ENCODE data around the gene SUMF1.

Gene SUMF1

DNA sequence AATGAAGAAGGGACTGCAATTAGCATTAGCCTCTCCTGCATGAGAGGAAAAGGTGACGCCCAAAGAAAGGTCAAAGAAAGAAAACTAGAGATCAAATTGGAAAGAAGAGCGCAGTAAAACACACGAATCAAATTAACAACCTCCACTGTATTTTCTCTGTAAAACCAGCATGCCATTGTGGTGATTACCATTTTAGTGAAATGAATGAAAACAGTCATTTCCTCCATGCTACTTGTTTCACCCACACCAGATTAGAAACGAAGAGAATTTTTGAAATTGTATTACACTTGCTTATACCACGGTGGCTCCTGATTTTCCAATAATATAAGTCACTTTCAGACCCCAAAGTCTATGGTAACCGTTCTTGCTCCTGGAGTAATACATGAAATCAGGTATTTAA, 71.6 kb downstream of the SUMF1 start:
- H3K4me3 ChIP-seq (ENCODE audit: low read depth, low read length): no peak overlapping the region
- no peak overlapping the region for H2BK5ac ChIP-seq (ENCODE audit: low read depth, low read length, poor library complexity)
- H2BK120ac ChIP-seq (ENCODE audit: insufficient read depth, low read length, poor library complexity): no peak overlapping the region
- H3K79me1 ChIP-seq (ENCODE audit: low read length): no peaks in the 10 kb centered on the region
- H3K27me3 ChIP-seq (ENCODE audit: insufficient read depth, low read length): no peaks in the 10 kb centered on the region
- no peak overlapping the region for H4K12ac ChIP-seq (ENCODE audit: low read depth, low read length)
- no CpG with 5 or more reads among the region's 6 CpGs for WGBS (ENCODE audit: extremely low coverage, insufficient coverage, insufficient read length)
- no peak overlapping the region for H3K18ac ChIP-seq (ENCODE audit: low read length)
- H3K23ac ChIP-seq (ENCODE audit: low read length): no peak overlapping the region
- no peak overlapping the region for H2AK5ac ChIP-seq (ENCODE audit: low read length)
- H3K14ac ChIP-seq (ENCODE audit: low read length): no peak overlapping the region
- H2AFZ ChIP-seq (ENCODE audit: insufficient read depth, low read length, poor library complexity): no peak overlapping the region
- no peak overlapping the region for H3K4me2 ChIP-seq (ENCODE audit: low read length)
- no peak overlapping the region for H3K27ac ChIP-seq (ENCODE audit: low read depth, low read length)
- DNase-seq: no peak
- no peak overlapping the region for H4K91ac ChIP-seq (ENCODE audit: low read depth, low read length)
- peaks cover 0 to 1% of the 10 kb centered on the region in 2 experiments for H3K36me3 ChIP-seq (ENCODE audit: control insufficient read depth in 1 of 2, insufficient read depth in 2 of 2, low read length in 2 of 2)
- no peak overlapping the region for H3K4ac ChIP-seq (ENCODE audit: low read depth, low read length)
- H4K8ac ChIP-seq (ENCODE audit: low read depth, low read length): no peak overlapping the region
- no peak overlapping the region for H2BK12ac ChIP-seq (ENCODE audit: low read length)
- no peaks in the 10 kb centered on the region for H3K79me2 ChIP-seq (ENCODE audit: control insufficient read depth, insufficient read depth, low read length, poor library complexity)
- H3K4me1 ChIP-seq (ENCODE audit: control insufficient read depth in 1 of 2, insufficient read depth in 2 of 2, low read length in 2 of 2): no peaks in the 10 kb centered on the region
- H3K9me3 ChIP-seq (ENCODE audit: insufficient read depth, low read depth, low read length): no peaks in the 10 kb centered on the region
- H3K9ac ChIP-seq (ENCODE audit: low read length): no peak overlapping the region

DNA sequence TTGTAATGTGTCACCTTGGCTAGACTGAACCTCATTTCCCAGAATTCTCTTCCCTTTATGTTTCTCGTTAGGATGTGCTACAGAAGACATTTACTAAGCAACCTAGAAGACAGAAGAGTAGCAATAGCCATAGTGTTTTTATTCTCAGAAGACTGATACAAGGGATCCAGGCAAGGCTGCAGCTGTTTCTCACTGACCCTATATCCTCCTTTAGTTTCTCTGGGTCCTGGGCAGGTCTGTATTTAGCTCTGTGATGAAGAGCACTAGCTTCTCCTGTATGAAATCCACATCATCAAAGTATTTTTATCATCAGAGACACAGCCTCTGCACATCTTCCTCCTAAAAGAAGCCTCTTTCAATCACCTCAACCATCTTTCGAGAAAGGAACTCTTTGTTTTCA, 72.5 kb downstream of the SUMF1 start:
- H3K27ac ChIP-seq (ENCODE audit: low read depth, low read length): no peak overlapping the region

DNA sequence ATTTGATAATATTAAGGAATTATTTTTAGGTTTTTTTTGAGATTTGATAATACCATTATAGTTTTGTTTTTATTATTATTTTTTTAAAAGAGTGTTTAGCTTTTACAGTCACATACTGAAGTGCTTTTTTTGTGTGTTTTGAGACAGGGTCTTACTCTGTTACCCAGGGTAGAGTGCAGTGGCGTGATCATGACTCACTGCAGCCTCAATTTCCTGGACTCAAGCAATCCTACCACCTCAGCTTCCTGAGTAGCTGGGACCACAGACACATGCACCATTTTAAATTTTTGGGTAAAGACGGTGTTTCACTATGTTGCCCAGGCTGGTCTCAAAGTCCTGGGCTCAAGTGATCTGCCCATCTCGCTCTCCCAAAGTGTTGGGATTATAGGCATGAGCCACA, 73.0 kb downstream of the SUMF1 start:
- H3K27me3 ChIP-seq (ENCODE audit: insufficient read depth, low read length): no peaks in the 10 kb centered on the region
- H3K4me2 ChIP-seq (ENCODE audit: low read length): no peak overlapping the region
- H3K23ac ChIP-seq (ENCODE audit: low read length): no peak overlapping the region
- no peak overlapping the region for H2AK5ac ChIP-seq (ENCODE audit: low read length)
- H3K9ac ChIP-seq (ENCODE audit: low read length): no peak overlapping the region
- H3K14ac ChIP-seq (ENCODE audit: low read length): no peak overlapping the region
- no peak overlapping the region for H3K4ac ChIP-seq (ENCODE audit: low read depth, low read length)
- H2BK120ac ChIP-seq (ENCODE audit: insufficient read depth, low read length, poor library complexity): no peak overlapping the region
- H3K9me3 ChIP-seq (ENCODE audit: insufficient read depth, low read depth, low read length): no peaks in the 10 kb centered on the region
- no peak overlapping the region for H3K4me3 ChIP-seq (ENCODE audit: low read depth, low read length)
- no peak overlapping the region for H3K27ac ChIP-seq (ENCODE audit: low read depth, low read length)
- H3K18ac ChIP-seq (ENCODE audit: low read length): no peak overlapping the region
- no CpG with 5 or more reads among the region's 3 CpGs for WGBS (ENCODE audit: extremely low coverage, insufficient coverage, insufficient read length)
- DNase-seq: no peak
- H2BK5ac ChIP-seq (ENCODE audit: low read depth, low read length, poor library complexity): no peak overlapping the region
- H4K12ac ChIP-seq (ENCODE audit: low read depth, low read length): no peak overlapping the region
- no peaks in the 10 kb centered on the region for H3K36me3 ChIP-seq (ENCODE audit: control insufficient read depth in 1 of 2, insufficient read depth in 2 of 2, low read length in 2 of 2)
- no peaks in the 10 kb centered on the region for H3K79me2 ChIP-seq (ENCODE audit: control insufficient read depth, insufficient read depth, low read length, poor library complexity)
- H3K4me1 ChIP-seq (ENCODE audit: control insufficient read depth in 1 of 2, insufficient read depth in 2 of 2, low read length in 2 of 2): no peaks in the 10 kb centered on the region
- no peak overlapping the region for H4K91ac ChIP-seq (ENCODE audit: low read depth, low read length)
- no peak overlapping the region for H2AFZ ChIP-seq (ENCODE audit: insufficient read depth, low read length, poor library complexity)
- no peak overlapping the region for H2BK12ac ChIP-seq (ENCODE audit: low read length)
- H4K8ac ChIP-seq (ENCODE audit: low read depth, low read length): no peak overlapping the region
- H3K79me1 ChIP-seq (ENCODE audit: low read length): no peaks in the 10 kb centered on the region

More for the DNA sequence above, 72.5 kb downstream of the SUMF1 start:
- H3K23ac ChIP-seq (ENCODE audit: low read length): no peak overlapping the region
- no peak overlapping the region for H3K4ac ChIP-seq (ENCODE audit: low read depth, low read length)
- H3K14ac ChIP-seq (ENCODE audit: low read length): no peak overlapping the region
- H3K4me3 ChIP-seq (ENCODE audit: low read depth, low read length): no peak overlapping the region
- no peak overlapping the region for H4K91ac ChIP-seq (ENCODE audit: low read depth, low read length)
- no peaks in the 10 kb centered on the region for H3K79me2 ChIP-seq (ENCODE audit: control insufficient read depth, insufficient read depth, low read length, poor library complexity)
- H3K4me1 ChIP-seq (ENCODE audit: control insufficient read depth in 1 of 2, insufficient read depth in 2 of 2, low read length in 2 of 2): no peaks in the 10 kb centered on the region
- no peaks in the 10 kb centered on the region for H3K9me3 ChIP-seq (ENCODE audit: insufficient read depth, low read depth, low read length)
- no peak overlapping the region for H4K8ac ChIP-seq (ENCODE audit: low read depth, low read length)
- H3K18ac ChIP-seq (ENCODE audit: low read length): no peak overlapping the region
- H2BK12ac ChIP-seq (ENCODE audit: low read length): no peak overlapping the region
- no peak for DNase-seq
- H3K27me3 ChIP-seq (ENCODE audit: insufficient read depth, low read length): no peaks in the 10 kb centered on the region
- H2BK5ac ChIP-seq (ENCODE audit: low read depth, low read length, poor library complexity): no peak overlapping the region
- no peak overlapping the region for H3K4me2 ChIP-seq (ENCODE audit: low read length)
- H3K79me1 ChIP-seq (ENCODE audit: low read length): no peaks in the 10 kb centered on the region
- no peak overlapping the region for H2AFZ ChIP-seq (ENCODE audit: insufficient read depth, low read length, poor library complexity)
- H3K36me3 ChIP-seq (ENCODE audit: control insufficient read depth in 1 of 2, insufficient read depth in 2 of 2, low read length in 2 of 2): peaks cover 0 to 1% of the 10 kb centered on the region in 2 experiments
- H2BK120ac ChIP-seq (ENCODE audit: insufficient read depth, low read length, poor library complexity): no peak overlapping the region
- H2AK5ac ChIP-seq (ENCODE audit: low read length): no peak overlapping the region
- H3K9ac ChIP-seq (ENCODE audit: low read length): no peak overlapping the region
- no CpG with 5 or more reads among the region's 2 CpGs for WGBS (ENCODE audit: extremely low coverage, insufficient coverage, insufficient read length)
- no peak overlapping the region for H4K12ac ChIP-seq (ENCODE audit: low read depth, low read length)

DNA sequence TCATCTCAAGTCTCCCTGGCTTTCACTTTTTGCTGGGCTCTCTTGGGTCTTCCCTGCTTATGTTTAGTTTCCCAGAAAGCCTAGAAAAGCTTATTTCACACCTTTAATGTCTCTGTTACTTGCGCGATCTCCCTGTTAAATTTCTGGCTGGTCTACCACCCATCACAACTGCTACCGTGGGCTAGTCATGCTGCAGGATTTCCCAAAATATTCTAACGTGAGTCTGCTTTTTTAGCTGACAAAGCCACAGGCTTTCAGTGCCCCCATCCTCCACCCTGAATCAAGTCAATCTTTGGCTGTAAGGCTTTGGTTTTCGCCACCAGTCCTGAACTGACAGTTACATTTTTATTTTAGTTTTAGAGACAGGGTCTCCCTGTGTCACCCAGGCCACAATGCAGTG, 74.1 kb downstream of the SUMF1 start:
- H3K27me3 ChIP-seq (ENCODE audit: insufficient read depth, low read length): no peaks in the 10 kb centered on the region
- DNase-seq: no peak
- no peak overlapping the region for H3K4ac ChIP-seq (ENCODE audit: low read depth, low read length)
- H4K91ac ChIP-seq (ENCODE audit: low read depth, low read length): no peak overlapping the region
- H2BK120ac ChIP-seq (ENCODE audit: insufficient read depth, low read length, poor library complexity): no peak overlapping the region
- H4K12ac ChIP-seq (ENCODE audit: low read depth, low read length): no peak overlapping the region
- no peak overlapping the region for H3K4me3 ChIP-seq (ENCODE audit: low read depth, low read length)
- H3K27ac ChIP-seq (ENCODE audit: low read depth, low read length): no peak overlapping the region
- H3K9me3 ChIP-seq (ENCODE audit: insufficient read depth, low read depth, low read length): no peaks in the 10 kb centered on the region
- no peak overlapping the region for H2AFZ ChIP-seq (ENCODE audit: insufficient read depth, low read length, poor library complexity)
- no peak overlapping the region for H2BK12ac ChIP-seq (ENCODE audit: low read length)
- no peaks in the 10 kb centered on the region for H3K4me1 ChIP-seq (ENCODE audit: control insufficient read depth in 1 of 2, insufficient read depth in 2 of 2, low read length in 2 of 2)
- H3K4me2 ChIP-seq (ENCODE audit: low read length): no peak overlapping the region
- H3K79me1 ChIP-seq (ENCODE audit: low read length): no peaks in the 10 kb centered on the region
- no peak overlapping the region for H2BK5ac ChIP-seq (ENCODE audit: low read depth, low read length, poor library complexity)
- no peaks in the 10 kb centered on the region for H3K36me3 ChIP-seq (ENCODE audit: control insufficient read depth in 1 of 2, insufficient read depth in 2 of 2, low read length in 2 of 2)
- WGBS (ENCODE audit: extremely low coverage, insufficient coverage, insufficient read length): no CpG with 5 or more reads among the region's 5 CpGs
- H3K23ac ChIP-seq (ENCODE audit: low read length): no peak overlapping the region
- H4K8ac ChIP-seq (ENCODE audit: low read depth, low read length): no peak overlapping the region
- H3K18ac ChIP-seq (ENCODE audit: low read length): no peak overlapping the region
- H2AK5ac ChIP-seq (ENCODE audit: low read length): no peak overlapping the region
- no peaks in the 10 kb centered on the region for H3K79me2 ChIP-seq (ENCODE audit: control insufficient read depth, insufficient read depth, low read length, poor library complexity)
- peak overlapping the region; percentile 42 for H3K9ac ChIP-seq (ENCODE audit: low read length)
- H3K14ac ChIP-seq (ENCODE audit: low read length): no peak overlapping the region

Measured in trophoblast cell (in vitro differentiated cells and primary cell).